Fibroblast of lung (primary cell): ENCODE measurements around the gene SGIP1. TPM values are rescaled to one million over a fixed set of nuclear protein-coding genes. Genes with fewer than 3 reads are reported as not detected.

ENCODE experiments used
- DNase-seq, 2 donors: peaks; one replicate each; pipeline versions ENCODE4 v3.0.0 to v3.0.0-alpha.2; 2010; ENCODE audit warnings: low read depth in 2 of 2
- H2AFZ ChIP-seq: 2 replicates; pipeline ENCODE4 v1.5.1; 2012; ENCODE audit warnings: low read length, control low read depth, inconsistent platforms
- H3K27ac ChIP-seq: 2 replicates; pipeline ENCODE4 v1.5.1; 2011; ENCODE audit warnings: low read length, control low read depth; ENCODE audit not compliant: insufficient read depth
- H3K27me3 ChIP-seq: 2 replicates; pipeline ENCODE4 v1.5.1; 2011; ENCODE audit warnings: mild to moderate bottlenecking, low read length; ENCODE audit not compliant: control insufficient read depth, insufficient read depth
- H3K36me3 ChIP-seq: 2 replicates; pipeline ENCODE4 v1.5.1; 2011; ENCODE audit warnings: low read length; ENCODE audit not compliant: control insufficient read depth, insufficient read depth
- H3K4me1 ChIP-seq: 2 replicates; pipeline ENCODE4 v1.5.1; 2011; ENCODE audit warnings: low read length; ENCODE audit not compliant: control insufficient read depth, insufficient read depth; ENCODE audit errors: extremely low read depth
- H3K4me2 ChIP-seq: 2 replicates; pipeline ENCODE4 v1.5.1; 2011; ENCODE audit warnings: low read length, control low read depth; ENCODE audit not compliant: insufficient read depth; ENCODE audit errors: extremely low read depth
- H3K4me3 ChIP-seq, 4 experiments: fragments of 200-600 bp in 1 of 4; sonication (generic) in 1 of 4; replicated peaks in 1 of 4; 2 replicates each; pipeline ENCODE4 v1.5.1; 2011 to 2016; ENCODE audit warnings: low read length in 4 of 4, low read depth in 3 of 4, mild to moderate bottlenecking in 3 of 4, control low read depth in 2 of 4, inconsistent platforms in 1 of 4, mixed read lengths in 1 of 4; ENCODE audit not compliant: insufficient read depth in 1 of 4; ENCODE audit errors: control extremely low read depth in 1 of 4
- H3K79me2 ChIP-seq: 2 replicates; pipeline ENCODE4 v1.5.1; 2012; ENCODE audit warnings: mild to moderate bottlenecking, low read length, inconsistent platforms; ENCODE audit not compliant: control insufficient read depth, insufficient read depth
- H3K9ac ChIP-seq: 2 replicates; pipeline ENCODE4 v1.5.1; 2011; ENCODE audit warnings: mild to moderate bottlenecking, low read length, control low read depth; ENCODE audit not compliant: insufficient read depth
- H3K9me3 ChIP-seq: 2 replicates; pipeline ENCODE4 v1.5.1; 2012; ENCODE audit warnings: low read depth, low read length; ENCODE audit not compliant: control insufficient read depth, insufficient read depth
- H4K20me1 ChIP-seq: 2 replicates; pipeline ENCODE4 v1.5.1; 2011; ENCODE audit warnings: low read length; ENCODE audit not compliant: control insufficient read depth, insufficient read depth; ENCODE audit errors: extremely low read depth
- CTCF ChIP-seq, 2 donors: IDR thresholded peaks in 1 of 2; conservative IDR thresholded peaks in 1 of 2; 1 replicate in 1 of 2; 2 replicates in 1 of 2; pipeline ENCODE4 v1.5.1; 2011 to 2012; ENCODE audit warnings: low read length in 2 of 2, control low read depth in 1 of 2, inconsistent platforms in 1 of 2, low read depth in 1 of 2, mild to moderate bottlenecking in 1 of 2
- EZH2 ChIP-seq: IDR thresholded peaks from 2 replicates; pipeline ENCODE4 v1.5.1; 2012; ENCODE audit warnings: low read length, control low read depth, mild to moderate bottlenecking; ENCODE audit errors: missing control alignments
- polyA plus RNA-seq, 2 donors: library from polyadenylated mRNA; depleted of rRNA in 1 of 2; stranded (reverse) in 1 of 2; unstranded in 1 of 2; fragments of >200 nt; gene quantifications; 2 replicates each; pipeline ENCODE4 v1.2.1, GENCODE V29; 2011 to 2012; ENCODE audit warnings: missing spikeins in 1 of 2
- total RNA-seq: library from RNA; depleted of rRNA; stranded (reverse); fragments of >200 nt; gene quantifications from 2 replicates; pipeline ENCODE4 v1.2.1, GENCODE V29; 2014

SGIP1 gene
- total and polyA plus RNA-seq, 2 donors (not counting 1 experiment from before 2014, with no cell fraction given) = 37.8 to 77.6 TPM

GRCh38 chr1:66517959-66518358 is 16.0 kb upstream of the SGIP1 start:
- Histone ChIP-seq H3K4me2 (no peak overlapping the region), H3K27me3 (no peaks in the 10 kb centered on the region), H3K36me3 (no peaks in the 10 kb centered on the region), H2AFZ (no peak overlapping the region), H3K4me3 (no peak overlapping the region), H3K79me2 (no peaks in the 10 kb centered on the region), H4K20me1 (no peaks in the 10 kb centered on the region), H3K27ac (no peak overlapping the region), H3K4me1 (peaks cover 7% of the 10 kb centered on the region), H3K9me3 (no peaks in the 10 kb centered on the region), H3K9ac (no peak overlapping the region)
- TF ChIP-seq CTCF (conservative IDR thresholded peaks at IDR 0.05 in 1 of 2, IDR thresholded peaks at IDR 0.05 in 1 of 2; ENCODE audit: low read depth in 1 of 2, low read length in 2 of 2) (no peak), EZH2 (no peak)
- no peak for DNase-seq

- H3K4me2 ChIP-seq = no peak overlapping the region
- no peak for DNase-seq
- TF ChIP-seq EZH2 (no peak), CTCF (conservative IDR thresholded peaks at IDR 0.05 in 1 of 2, IDR thresholded peaks at IDR 0.05 in 1 of 2; ENCODE audit: low read depth in 1 of 2, low read length in 2 of 2) (no peak)
- no peak overlapping the region for H2AFZ ChIP-seq
- H3K36me3 ChIP-seq = no peaks in the 10 kb centered on the region
- H3K27ac ChIP-seq = no peak overlapping the region
- no peak overlapping the region for H3K9ac ChIP-seq
- H3K79me2 ChIP-seq = no peaks in the 10 kb centered on the region
- H3K27me3 ChIP-seq = no peaks in the 10 kb centered on the region
- no peaks in the 10 kb centered on the region for H4K20me1 ChIP-seq
- H3K4me3 ChIP-seq = no peak overlapping the region
- H3K9me3 ChIP-seq = no peaks in the 10 kb centered on the region
- H3K4me1 ChIP-seq = peaks cover 7% of the 10 kb centered on the region
These were observed 15.3 kb upstream of the SGIP1 start for GRCh38 chr1:66518654-66519053.

GRCh38 chr1:66519992-66520391 is 14.0 kb upstream of the SGIP1 start:
- Histone ChIP-seq H3K9me3 (no peaks in the 10 kb centered on the region), H3K4me2 (no peak overlapping the region), H3K79me2 (no peaks in the 10 kb centered on the region), H3K36me3 (no peaks in the 10 kb centered on the region), H3K27me3 (no peaks in the 10 kb centered on the region), H3K9ac (no peak overlapping the region), H3K27ac (no peak overlapping the region), H3K4me1 (peaks cover 7% of the 10 kb centered on the region), H4K20me1 (no peaks in the 10 kb centered on the region), H2AFZ (no peak overlapping the region), H3K4me3 (no peak overlapping the region)
- DNase-seq = no peak
- TF ChIP-seq EZH2 (no peak), CTCF (conservative IDR thresholded peaks at IDR 0.05 in 1 of 2, IDR thresholded peaks at IDR 0.05 in 1 of 2; ENCODE audit: low read depth in 1 of 2, low read length in 2 of 2) (no peak)
